ENCODE results near the gene SLC35G3. TPM values are rescaled to one million over a fixed set of nuclear protein-coding genes. Genes with fewer than 3 reads are reported as not detected.

The SLC35G3 gene
- total and polyA plus RNA-seq, 2 of the 8 experiments (the other 6 are each of a cell fraction or from before 2014, with no cell fraction given): not detected

DNA sequence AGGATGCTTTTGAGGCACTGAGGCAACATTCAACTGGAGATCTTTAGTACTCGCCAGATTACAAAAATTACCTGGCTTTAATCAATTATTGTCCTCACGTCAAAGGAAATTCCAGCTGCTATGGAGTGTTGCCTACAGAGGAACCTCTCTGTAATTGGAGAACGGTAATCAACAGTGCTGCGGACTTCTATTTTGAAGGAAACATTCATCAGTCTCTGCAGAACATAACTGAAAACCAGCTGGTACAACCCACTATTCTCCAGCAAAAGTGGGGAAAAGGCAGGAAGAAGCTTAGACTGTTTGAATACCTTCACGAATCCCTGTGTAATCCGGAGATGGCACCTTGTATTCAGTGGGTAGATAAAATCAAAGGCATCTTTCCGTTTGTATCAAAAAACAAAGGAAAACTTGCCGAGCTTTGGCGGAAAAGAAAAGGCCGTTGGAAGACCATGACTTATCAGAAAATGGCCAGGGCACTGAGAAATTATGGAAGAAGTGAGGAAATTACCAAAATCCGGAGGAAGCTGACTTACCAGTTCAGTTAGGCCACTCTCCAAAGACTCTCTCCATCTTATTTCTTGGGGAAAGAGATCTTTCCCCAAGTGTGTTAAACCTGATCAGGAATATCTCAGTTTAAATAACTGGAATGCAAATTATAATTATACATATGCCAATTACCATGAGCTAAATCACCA lies 3.0 kb downstream of the SLC35G3 start:
- H2BK120ac ChIP-seq (replicated peaks; ENCODE audit: low read depth, low read length): no peak overlapping the region
- H3K23ac ChIP-seq (ENCODE audit: insufficient read length): no peak overlapping the region
- H3K56ac ChIP-seq (replicated peaks; ENCODE audit: insufficient read length, low read depth, low read length): no peak overlapping the region
- H3K36me3 ChIP-seq (ENCODE audit: control insufficient read depth in 2 of 4, insufficient read depth in 4 of 4, low read length in 3 of 4): no peaks in the 10 kb centered on the region
- no peak overlapping the region for H4K8ac ChIP-seq (ENCODE audit: extremely low read depth, insufficient read depth, low read length)
- no peaks in the 10 kb centered on the region for H3K79me1 ChIP-seq (ENCODE audit: low read depth, low read length)
- H2BK5ac ChIP-seq (ENCODE audit: low read depth, low read length): no peak overlapping the region
- H3K4me2 ChIP-seq (ENCODE audit: insufficient read depth in 1 of 2, low read depth in 2 of 2, low read length in 2 of 2): no peak overlapping the region
- H3K27me3 ChIP-seq (replicated peaks in 1 of 4; ENCODE audit: control insufficient read depth in 3 of 4, extremely low read depth in 1 of 4, insufficient read depth in 3 of 4, low read length in 3 of 4): no peaks in the 10 kb centered on the region
- DNase-seq (ENCODE audit: low read depth in 1 of 2, low spot score in 2 of 2): no peak
- H4K5ac ChIP-seq (ENCODE audit: insufficient read length, low read depth, low read length): no peak overlapping the region
- WGBS, 2 experiments (ENCODE audit: extremely low coverage in 1 of 2, insufficient coverage in 1 of 2, insufficient read length in 1 of 2, insufficient replicate concordance in 2 of 2, low coverage in 1 of 2, low lambda C conversion rate in 2 of 2, missing lambda C conversion rate in 1 of 2): 83% methylated on average over 11 of the region's 11 CpGs; no CpG with 5 or more reads in 1 of the 2 experiments
- no peak overlapping the region for H3K14ac ChIP-seq (ENCODE audit: insufficient read length)
- ChIA-PET CTCF (ENCODE audit: partially characterized antibody) (interaction anchor here (0.7 kb wide), 1 partner anchor 72 kb away, joined by 3 read pairs; no protein-coding TSS in a partner anchor), POLR2A (ENCODE audit: partially characterized antibody) (no interaction called here)
- H2BK15ac ChIP-seq (ENCODE audit: low read length): no peak overlapping the region
- H3K79me2 ChIP-seq (ENCODE audit: control insufficient read depth in 1 of 2, insufficient read depth in 2 of 2, low read length in 2 of 2): no peaks in the 10 kb centered on the region
- no peak overlapping the region for H2BK20ac ChIP-seq (ENCODE audit: low read length)
- no peak overlapping the region for H3K27ac ChIP-seq (ENCODE audit: low read depth, low read length)
- H4K91ac ChIP-seq (replicated peaks; ENCODE audit: insufficient read length, low read length): no peak overlapping the region
- H2BK12ac ChIP-seq (ENCODE audit: low read depth, low read length): no peak overlapping the region
- H3K9ac ChIP-seq (replicated peaks in 1 of 4; ENCODE audit: extremely low read depth in 1 of 4, low read depth in 3 of 4, low read length in 3 of 4): no peak overlapping the region; a peak in 1 of 7 replicates
- H3K4me3 ChIP-seq (ENCODE audit: extremely low read depth in 1 of 4, insufficient read depth in 2 of 4, low read depth in 3 of 4, low read length in 4 of 4): no peak overlapping the region
- H3K4me1 ChIP-seq (replicated peaks in 1 of 4; ENCODE audit: control insufficient read depth in 3 of 4, insufficient read depth in 4 of 4, low read length in 3 of 4): no peaks in the 10 kb centered on the region
- no peaks in the 10 kb centered on the region for H3K23me2 ChIP-seq (ENCODE audit: low read depth, low read length)
- no peak overlapping the region for H2AK5ac ChIP-seq (ENCODE audit: low read depth, low read length)
- TF ChIP-seq POU5F1 (IDR thresholded peaks at IDR 0.05; ENCODE audit: low read depth, low read length): no peak
- no peak for TF ChIP-seq BCL11A (IDR thresholded peaks at IDR 0.05; ENCODE audit: low read depth in 2 of 2, low read length in 2 of 2)
- TF ChIP-seq CBX8 (IDR thresholded peaks at IDR 0.05; ENCODE audit: borderline replicate concordance, low read depth, low read length): no peak
- TF ChIP-seq HDAC6 (IDR thresholded peaks at IDR 0.05; ENCODE audit: low read depth, low read length): no peak
- TF ChIP-seq SIRT6 (IDR thresholded peaks at IDR 0.05; ENCODE audit: low read length): no peak
- no peak for TF ChIP-seq SRF (IDR thresholded peaks at IDR 0.05; ENCODE audit: low read depth, low read length)
- no peak for TF ChIP-seq SIX5 (IDR thresholded peaks at IDR 0.05; ENCODE audit: low read depth, low read length)
- TF ChIP-seq EZH2 (IDR thresholded peaks at IDR 0.05; ENCODE audit: low read depth, low read length, severe bottlenecking): no peak
- TF ChIP-seq KDM4A (IDR thresholded peaks at IDR 0.05; ENCODE audit: low read depth, low read length, severe bottlenecking): no peak
- 0 out of 2 replicates have a peak overlapping the region, but pooled peaks have one; percentile 10 for H2AFZ ChIP-seq (ENCODE audit: low read length)
- FAIRE-seq: no peak
- no peaks in the 10 kb centered on the region for H4K20me1 ChIP-seq (replicated peaks in 1 of 2; ENCODE audit: control insufficient read depth in 1 of 2, insufficient read depth in 2 of 2, low read length in 2 of 2)
- H3K18ac ChIP-seq (ENCODE audit: extremely low read depth, low read length): no peak overlapping the region
- H3K9me3 ChIP-seq (ENCODE audit: insufficient read depth in 2 of 2, low read depth in 1 of 2, low read length in 1 of 2): peaks cover 1 to 16% of the 10 kb centered on the region in 2 experiments; a peak in 1 of 4 replicates
- no peak overlapping the region for H3K4ac ChIP-seq (replicated peaks; ENCODE audit: insufficient read length, low read depth, low read length)
